Measurements from ENCODE around the gene MYCN.

- TF ChIP-seq ZNF274 (IDR thresholded peaks at IDR 0.05; ENCODE audit: low read depth, low read length) = no peak
- TF ChIP-seq YY1 (IDR thresholded peaks at IDR 0.05; ENCODE audit: insufficient read depth, insufficient read length) = no peak
- TF ChIP-seq SUZ12 (IDR thresholded peaks at IDR 0.05; ENCODE audit: extremely low read depth, insufficient read depth, insufficient read length) = no peak
Measured at GRCh38 chr2:15894481-15895144, 45.7 kb upstream of the MYCN start.

All from NT2/D1 (cell line).